GM19452 (cell line): Measurements from ENCODE around the gene THSD7B.

Experiments
- ATAC-seq: cut with Tn5 transposase; IDR thresholded peaks from one replicate; pipeline ENCODE4 v1.9.1; 2021; ENCODE audit not compliant: unreplicated experiment

THSD7B gene

DNA sequence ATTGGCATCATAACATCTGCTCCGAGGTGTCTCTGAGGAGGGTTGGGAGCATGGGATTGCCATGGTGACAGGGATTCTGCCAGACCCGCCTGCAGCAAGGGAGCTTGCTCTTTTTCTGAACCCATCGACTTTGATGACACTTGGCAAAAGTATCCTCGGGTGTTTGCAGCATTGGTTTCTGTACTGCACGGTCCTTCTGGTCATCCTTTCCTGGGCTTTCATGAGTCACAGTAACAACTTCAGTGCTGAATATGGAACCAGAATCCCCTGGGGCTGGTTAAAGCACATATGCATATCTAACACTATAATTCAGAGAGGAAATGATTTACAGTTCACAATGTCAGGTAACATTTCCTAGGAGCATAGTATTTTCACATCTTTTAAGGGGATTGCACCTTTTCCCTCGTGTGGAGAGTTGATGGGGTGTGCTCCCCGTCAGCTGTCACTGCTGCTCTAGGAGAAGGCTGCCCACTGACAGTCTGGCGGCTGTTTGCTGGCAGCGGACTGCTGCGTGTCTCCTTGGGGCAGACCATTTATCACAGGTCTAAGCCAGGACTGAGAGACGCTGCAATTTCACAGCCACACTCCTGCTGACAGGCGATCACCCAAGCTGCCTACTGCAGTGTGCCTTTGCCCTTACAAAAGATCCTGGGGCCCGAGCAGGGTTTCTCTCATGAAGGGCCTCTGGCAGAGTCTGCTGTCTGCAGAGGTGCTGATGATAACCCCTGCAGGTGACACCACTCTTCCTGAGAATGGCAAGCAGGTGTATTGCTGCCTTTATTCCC lies 425.3 kb downstream of the THSD7B start:
- ATAC-seq, result no peak

DNA sequence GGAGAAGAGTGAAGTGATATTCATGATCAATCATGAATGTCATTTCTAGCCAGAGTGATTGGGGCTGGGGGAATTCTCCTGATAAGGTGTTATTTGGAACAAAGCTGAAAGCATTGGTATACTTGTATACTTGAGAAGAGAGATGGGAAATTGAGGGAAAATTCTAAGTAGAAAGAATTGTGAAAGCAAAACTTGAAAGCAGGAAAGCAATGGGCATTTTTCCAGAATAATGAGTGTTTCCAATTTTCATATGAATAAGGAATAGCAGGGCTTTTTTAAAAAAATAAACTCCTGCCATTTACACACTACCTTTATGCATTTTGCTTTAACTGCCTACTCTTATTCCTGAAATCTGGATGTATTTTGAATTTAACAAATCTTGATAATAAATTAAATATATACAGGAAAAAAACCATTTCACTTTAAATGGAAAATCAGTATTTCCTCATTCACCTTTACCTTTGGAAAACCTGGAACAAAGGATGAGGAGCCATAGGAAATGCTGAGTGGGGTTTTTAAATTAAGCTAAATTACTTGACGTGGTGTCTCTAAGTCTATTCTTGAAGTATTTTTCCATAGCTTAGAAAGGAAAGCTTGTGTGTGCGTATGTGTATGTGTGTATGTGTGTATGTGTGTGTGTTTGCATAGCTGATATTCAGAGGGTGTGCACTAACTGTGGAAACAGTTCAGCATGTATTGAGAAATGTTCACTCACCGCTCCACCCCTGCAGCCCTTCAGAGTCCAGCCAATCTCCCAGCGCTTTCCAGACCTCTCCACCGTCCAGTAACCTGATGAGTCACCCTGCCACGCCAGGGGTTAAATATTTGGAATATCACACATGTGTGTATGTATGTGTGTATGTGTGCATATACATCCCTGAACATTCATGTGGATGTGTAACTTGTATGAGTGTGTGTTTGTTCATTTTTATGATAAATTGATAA lies 427.3 kb downstream of the THSD7B start:
- ATAC-seq, result no peak

DNA sequence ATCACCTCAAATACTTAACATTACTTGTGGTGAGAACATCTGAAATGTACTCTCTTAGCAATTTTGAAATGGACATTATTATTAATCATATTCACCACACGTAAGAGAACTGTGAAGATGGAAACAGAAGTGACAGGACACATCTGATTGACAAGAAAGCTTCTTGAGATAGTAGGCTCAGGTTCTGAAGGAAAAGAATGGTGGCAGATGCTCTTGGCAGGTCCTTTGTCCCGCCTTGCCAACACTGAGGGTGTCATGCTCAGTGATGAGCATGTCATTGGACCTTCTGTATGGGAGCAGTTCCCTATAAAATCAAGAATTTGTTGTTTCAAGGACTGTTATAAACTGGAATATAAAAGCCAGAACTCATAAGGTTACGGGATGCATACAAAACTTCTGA lies 428.1 kb downstream of the THSD7B start:
- ATAC-seq, result no peak

DNA sequence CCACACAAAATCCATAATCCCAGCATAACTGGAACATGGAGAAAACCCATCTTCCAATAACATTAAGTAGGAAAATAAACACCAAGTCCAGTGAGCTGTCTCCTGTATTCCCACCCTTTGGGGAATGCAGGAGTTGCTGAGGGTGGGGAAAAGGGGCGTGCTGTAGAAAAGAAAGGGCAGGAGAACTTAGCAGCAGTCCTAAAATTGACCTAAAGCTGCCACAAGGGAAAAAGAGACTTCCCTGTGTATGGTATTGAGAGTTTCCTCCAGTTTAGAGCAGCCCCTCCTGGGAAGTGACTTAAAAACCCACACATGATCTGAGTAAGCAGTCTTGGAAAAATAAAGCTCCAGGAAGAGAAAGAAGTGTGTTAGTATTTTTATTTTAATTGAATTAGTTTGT lies 428.8 kb downstream of the THSD7B start:
- no peak for ATAC-seq

DNA sequence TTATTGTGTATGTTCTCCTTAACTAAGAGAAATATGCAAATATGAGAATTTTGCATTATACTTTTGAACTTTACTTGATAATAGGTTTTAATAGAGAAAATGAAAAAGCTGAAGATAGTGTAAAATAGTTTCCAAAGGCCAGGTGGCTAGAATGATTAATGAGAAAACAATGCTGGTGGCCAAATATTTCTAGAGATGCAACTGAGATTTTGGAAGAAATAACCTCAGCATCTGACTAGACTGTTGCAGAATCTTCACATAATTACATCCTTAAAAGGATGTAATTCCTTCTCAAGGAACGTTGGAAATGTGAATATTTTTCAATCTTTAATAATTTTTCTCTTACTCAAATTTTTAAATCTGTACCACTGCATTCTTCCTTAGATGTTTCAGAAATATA lies 434.4 kb downstream of the THSD7B start:
- no peak for ATAC-seq

DNA sequence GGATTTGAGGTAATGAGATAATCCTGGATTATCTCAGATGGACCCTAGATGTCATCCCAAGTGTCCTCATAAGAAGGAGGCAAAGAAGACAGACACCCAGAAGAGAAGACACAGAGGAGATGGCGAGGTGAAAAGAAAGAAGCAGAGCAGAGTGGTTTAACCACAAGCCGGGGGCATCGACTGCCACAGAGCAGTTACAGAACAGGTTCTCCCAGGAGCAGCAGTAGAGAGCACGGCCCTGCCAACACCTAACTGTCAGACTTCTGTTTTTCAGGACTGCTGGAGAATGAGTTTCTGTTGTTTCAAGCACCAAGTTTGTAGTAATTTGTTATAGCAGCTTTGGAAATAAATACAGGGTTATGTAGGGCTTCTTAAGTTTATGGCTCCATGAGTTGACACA lies 437.0 kb downstream of the THSD7B start:
- ATAC-seq, result no peak

DNA sequence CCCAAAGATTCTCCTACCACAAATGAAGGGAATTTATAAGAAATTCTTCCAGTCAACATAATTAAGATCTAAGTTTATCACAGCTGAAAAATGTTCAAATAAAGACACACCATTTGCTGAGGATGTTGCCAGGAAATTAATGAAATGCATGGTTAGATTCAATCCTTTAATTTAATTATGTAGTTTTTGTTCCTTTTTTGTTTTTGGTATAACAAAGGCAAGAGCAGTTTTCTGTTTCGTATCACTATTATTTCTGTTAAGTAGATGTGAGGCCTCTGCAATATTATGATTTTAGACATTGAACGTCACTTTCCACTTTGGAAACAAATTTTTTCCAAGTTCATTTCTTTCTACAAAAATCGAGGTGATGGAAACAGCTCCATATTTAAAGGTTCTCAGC lies 440.0 kb downstream of the THSD7B start:
- no peak for ATAC-seq

DNA sequence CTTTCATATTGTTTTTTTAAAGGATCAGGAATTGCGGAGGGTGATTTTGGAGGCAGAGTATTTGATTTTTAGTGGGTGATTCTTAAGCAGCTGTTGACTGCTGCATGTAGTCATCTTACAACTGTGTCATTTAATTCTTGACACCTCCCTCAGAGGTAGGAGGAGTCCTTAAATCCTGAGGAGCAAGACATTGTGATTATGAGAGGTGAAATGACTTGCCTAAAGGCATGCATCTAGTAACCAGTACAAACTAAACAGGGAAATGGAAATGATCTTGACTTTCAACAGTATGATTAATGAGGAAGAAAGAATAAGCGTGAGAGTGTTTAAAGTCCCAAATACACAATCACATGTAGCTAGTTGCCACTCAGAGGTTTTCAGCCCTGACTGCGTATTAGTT lies 440.7 kb downstream of the THSD7B start:
- ATAC-seq, result no peak

DNA sequence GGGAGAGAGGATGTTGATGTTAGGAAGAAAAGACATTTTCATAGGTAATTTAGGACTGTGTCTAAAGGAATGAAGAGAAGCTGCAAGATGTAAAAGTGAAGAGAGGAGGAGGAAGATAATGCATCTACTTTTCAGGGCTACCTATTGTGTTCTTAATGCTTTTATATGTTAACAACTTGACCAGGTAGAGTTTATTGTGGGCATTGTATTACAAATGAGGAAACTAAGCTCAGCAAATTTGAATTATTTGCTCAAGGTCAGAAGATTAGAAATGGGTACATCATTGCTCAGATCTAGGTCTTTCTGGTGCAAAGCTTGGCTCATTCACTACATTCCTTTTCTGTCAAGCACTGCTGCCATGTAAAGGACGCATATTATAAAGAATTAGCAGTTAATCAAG lies 441.7 kb downstream of the THSD7B start:
- no peak for ATAC-seq

DNA sequence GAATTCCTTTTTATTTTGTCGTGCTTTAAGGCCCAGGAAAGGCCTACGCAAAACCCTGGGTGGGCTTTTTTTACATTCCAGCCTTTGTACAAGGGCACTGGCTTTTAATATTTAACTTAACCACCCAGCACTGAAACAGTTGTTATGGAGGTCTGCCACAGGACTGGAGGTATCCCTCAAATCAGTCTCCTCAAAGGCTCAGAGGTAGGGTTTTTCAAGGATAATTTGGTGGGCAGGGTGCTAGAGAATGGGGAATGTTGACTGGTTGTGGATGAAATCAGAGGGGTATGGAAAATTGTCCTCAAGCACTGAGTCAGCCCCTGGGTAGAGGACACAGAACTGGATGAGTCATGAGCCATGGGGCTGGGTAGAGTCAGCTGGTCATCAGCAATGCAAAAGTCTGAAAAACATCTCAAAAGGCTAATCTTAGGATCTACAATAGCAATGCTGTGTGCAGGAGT lies 443.1 kb downstream of the THSD7B start:
- ATAC-seq, result no peak

DNA sequence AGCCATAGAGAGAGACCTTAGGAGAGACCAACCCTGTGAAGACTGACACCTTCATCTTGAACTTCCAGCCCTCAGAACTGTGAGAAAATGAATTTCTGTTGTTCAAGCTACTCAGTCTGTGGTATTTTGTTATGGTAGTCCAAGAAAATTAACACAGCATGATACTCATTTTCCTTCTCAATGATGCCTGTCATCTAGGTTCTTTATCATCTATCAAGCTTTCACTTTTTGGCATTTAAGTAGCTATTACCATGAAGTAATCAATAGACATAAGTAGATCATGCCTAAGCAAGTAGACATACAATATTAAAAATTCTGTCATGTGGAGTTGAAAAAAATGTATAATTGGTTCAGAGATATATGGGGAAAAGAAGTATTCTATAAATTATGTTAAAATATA lies 444.7 kb downstream of the THSD7B start:
- ATAC-seq, result no peak

DNA sequence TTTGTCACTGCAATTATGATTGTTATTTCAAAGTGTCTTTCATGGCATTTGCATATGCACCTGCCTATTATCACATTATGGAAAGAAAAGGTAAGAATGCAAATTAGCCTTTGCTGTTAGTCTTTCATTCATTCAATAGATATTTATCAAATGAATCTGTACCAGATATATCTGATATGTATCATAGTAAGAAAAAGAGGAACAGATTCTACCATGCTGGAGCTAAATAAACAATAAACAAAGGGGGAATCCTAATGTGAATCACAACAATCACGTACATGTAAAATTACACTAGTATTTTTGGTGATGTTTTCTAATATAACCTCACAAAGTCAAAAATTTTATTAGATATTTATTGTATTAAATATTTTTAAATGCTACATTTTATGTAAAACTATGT lies 446.4 kb downstream of the THSD7B start:
- no peak for ATAC-seq

DNA sequence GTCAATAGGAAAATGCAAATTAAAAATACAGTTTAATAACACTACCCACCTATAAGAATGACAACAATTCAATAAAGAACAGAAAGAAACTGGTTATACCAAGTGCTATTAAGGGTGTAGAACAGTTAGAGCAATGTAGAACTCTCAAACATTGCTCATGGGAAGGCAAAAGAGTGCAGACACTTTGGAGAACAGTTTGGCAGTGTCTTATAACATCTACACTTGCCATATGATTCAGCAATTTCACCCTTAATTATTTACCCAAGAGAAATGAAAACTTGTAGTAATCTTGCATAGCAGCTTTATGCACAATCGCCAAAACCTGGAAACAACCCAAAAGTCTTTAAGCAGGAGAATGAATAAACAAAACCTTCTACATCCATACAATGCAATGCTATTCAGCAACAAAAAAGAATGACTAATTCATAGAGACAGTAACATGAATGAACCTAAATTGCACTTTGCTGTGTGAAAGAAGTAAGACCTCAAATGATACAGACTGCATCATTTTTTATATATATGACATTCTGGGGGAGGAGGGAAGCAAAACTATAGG lies 455.2 kb downstream of the THSD7B start:
- ATAC-seq, result no peak

DNA sequence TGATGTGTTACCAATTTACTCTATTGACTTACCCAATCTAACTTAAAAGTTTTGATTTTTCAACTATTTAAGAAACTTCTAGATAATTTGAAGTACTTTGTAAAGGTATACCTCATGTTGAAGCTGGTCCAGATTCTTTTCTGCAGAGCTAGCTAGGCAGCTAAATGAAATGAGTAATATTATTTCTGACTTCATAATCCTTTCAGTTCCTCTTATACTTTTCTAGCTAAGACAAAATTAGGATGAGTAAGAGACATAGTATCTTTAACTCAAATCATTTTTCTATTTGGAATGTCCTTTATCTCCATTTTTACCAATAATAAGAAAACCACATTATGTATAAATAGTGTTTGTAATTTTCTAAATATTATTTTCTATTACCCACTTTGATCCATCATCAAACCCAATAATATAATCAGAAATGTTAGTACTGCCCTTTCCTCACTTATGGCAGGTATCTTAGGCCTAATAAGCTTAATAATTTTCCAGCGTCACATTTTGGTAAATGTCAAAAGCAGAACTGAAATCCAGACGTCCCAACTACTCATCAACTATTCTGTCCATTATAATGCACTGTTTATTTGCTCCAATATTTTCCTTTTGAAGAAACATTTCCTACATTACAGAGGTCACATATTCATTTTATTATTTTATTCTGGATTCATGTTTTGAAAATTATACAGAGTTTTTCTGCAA lies 456.6 kb downstream of the THSD7B start:
- no peak for ATAC-seq

DNA sequence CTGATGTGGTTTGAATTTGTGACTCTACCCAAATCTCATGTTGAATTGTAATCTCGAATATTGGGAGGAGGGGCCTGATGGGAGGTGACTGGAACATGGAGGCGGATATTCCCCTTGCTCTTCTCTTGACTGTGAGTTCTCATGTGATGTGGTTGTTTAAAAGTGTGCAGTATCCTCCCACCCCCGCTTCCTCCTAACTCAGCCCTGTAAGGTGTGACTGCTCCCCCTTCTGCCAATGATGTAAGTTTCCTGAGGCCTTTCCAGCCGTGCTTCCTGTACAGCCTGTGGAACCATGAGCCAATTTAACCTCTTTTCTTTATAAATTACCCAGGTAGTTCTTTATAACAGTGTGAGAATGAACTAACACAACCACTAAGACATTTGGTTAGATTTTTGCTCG lies 458.4 kb downstream of the THSD7B start:
- no peak for ATAC-seq

DNA sequence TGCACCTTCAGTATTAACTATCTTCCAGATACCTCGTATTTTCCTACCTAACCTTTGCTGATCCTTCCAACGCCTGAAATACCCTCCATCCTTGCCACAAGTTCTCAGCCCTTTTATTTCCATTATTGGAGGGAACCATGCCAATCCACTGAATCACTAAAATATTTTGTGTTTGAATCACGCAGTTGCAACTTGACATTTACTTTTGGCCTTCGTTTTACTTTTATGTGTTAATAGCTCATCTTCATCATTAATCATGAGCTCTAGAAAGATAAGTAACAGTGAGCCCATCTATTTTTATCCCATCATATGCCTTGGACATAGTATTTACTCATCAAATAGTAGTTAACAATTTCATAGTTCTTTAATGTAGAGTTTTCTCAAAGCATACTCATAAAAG lies 463.2 kb downstream of the THSD7B start:
- ATAC-seq, result no peak

DNA sequence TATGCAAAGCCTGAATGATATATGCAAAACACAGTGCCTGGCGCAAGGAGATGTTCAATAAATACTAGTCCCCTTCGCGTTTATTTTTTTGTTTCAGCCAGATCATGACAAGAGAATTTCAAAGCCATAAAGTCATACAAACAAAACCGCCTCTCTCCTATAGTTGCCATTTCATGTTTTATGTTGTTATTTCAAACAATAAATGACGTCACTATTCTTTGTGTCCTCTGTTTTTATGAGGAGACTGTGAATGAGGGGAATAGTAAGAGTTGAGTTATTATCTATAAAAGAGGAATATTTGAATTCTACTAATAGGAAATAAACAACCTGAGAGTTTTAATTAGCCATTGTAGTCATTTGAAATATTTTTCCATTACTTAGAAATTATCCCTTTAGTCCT lies 464.5 kb downstream of the THSD7B start:
- ATAC-seq, result no peak

DNA sequence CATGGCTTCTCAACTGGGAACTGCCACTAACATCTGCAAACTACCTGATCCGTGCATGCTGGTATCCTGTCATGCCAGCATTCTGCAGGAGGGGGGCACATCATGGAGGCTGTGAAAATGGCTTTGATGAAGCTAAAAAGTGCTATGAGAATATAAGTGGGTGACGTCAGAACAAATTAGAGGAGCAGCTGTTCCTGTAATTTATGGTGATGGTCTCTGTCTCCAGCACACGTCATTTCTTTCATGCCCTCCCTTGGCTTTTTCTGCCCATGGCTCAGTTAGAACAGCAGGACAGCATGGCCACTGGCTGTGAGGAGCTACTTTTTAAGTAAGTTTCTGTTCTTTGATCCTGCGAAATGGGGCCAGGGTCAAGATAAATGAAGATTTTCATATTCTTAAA lies 466.3 kb downstream of the THSD7B start:
- no peak for ATAC-seq

DNA sequence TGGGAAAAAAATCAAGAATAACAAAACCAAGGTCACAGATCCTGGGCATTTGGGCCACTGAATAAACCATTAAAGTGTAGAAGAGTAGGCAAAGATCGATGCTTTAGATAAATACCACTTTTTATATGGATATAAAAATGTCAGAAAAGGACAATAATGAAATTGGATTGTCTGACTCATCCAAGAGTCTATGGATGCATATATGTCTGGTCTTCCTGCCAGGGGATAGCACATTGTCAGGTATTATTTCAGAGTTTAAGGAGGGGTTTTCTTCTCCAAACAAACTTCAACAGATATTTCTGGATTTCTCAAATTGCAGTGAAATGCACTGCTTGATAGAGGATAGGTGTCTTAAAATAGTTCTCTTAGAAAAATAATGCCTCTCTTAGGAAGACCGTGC lies 466.7 kb downstream of the THSD7B start:
- no peak for ATAC-seq

DNA sequence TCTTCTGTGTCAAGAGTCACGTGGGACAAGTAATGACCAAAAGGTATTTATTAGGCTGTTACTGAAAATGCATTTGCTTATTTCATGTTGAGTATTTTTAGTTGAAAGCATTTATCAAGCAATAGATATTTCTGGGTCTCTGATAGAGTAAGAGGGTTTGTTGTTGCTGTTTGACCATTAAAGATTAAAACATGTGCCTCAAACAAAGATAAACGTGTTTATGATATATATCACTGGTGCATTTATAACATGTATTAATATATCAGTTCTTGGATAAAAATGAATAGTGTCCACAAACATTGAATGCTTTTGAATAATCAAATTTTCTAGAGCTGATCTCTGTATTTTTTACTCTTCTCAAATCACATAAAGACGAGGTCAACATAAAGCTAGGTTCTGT lies 467.7 kb downstream of the THSD7B start:
- no peak for ATAC-seq

DNA sequence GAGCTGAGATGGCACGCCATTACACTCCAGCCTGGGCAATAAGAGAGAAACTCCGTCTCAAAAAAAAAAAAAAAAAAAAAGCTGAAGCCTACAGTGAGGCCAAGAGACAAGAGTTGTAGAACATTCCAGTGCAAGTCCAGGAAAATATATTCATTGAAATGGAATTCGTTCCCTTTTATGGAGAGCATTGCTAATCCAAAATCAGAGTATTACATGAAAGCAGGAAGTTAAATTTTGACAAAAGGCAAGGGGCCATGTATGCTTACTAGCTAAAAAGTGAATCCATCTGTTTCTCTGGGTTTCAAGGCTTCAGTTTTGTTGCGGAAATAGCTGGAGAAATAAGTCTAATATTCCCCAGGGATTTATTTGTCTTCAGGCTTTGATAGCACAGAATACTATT lies 471.7 kb downstream of the THSD7B start:
- no peak for ATAC-seq
